ENCODE results near the gene TLE7. TPM values are rescaled to one million over a fixed set of nuclear protein-coding genes. Genes with fewer than 3 reads are reported as not detected.

The TLE7 gene
- total RNA-seq, 1 donor from 2014 or later, result not detected

GRCh38 chr16:71410146-71410545 is 31.7 kb downstream of the TLE7 start:
- Mint-ChIP-seq H3K9me3 (ENCODE audit: unreplicated experiment) (no peaks in the 10 kb centered on the region), H3K4me1 (ENCODE audit: unreplicated experiment) (no peaks in the 10 kb centered on the region), H3K27me3 (ENCODE audit: unreplicated experiment) (peaks cover 7% of the 10 kb centered on the region), H3K36me3 (ENCODE audit: low read depth, unreplicated experiment) (no peaks in the 10 kb centered on the region), H3K27ac (ENCODE audit: unreplicated experiment) (no peak overlapping the region), H3K4me3 (ENCODE audit: unreplicated experiment) (no peak overlapping the region)
- DNase-seq (ENCODE audit: low spot score), result no peak
- no peak for TF ChIP-seq CTCF (IDR thresholded peaks at IDR 0.05; ENCODE audit: unreplicated experiment)

- no peak for DNase-seq (ENCODE audit: low spot score)
- no peak overlapping the region for H3K4me3 Mint-ChIP-seq (ENCODE audit: unreplicated experiment)
- no peak for TF ChIP-seq CTCF (IDR thresholded peaks at IDR 0.05; ENCODE audit: unreplicated experiment)
- no peaks in the 10 kb centered on the region for H3K9me3 Mint-ChIP-seq (ENCODE audit: unreplicated experiment)
- H3K36me3 Mint-ChIP-seq (ENCODE audit: low read depth, unreplicated experiment), result no peaks in the 10 kb centered on the region
- no peaks in the 10 kb centered on the region for H3K4me1 Mint-ChIP-seq (ENCODE audit: unreplicated experiment)
- peaks cover 7% of the 10 kb centered on the region for H3K27me3 Mint-ChIP-seq (ENCODE audit: unreplicated experiment)
- H3K27ac Mint-ChIP-seq (ENCODE audit: unreplicated experiment), result no peak overlapping the region
Measured at GRCh38 chr16:71409011-71409775, 32.7 kb downstream of the TLE7 start.

- Mint-ChIP-seq H3K9me3 (ENCODE audit: unreplicated experiment) (no peaks in the 10 kb centered on the region), H3K4me3 (ENCODE audit: unreplicated experiment) (no peak overlapping the region), H3K27me3 (ENCODE audit: unreplicated experiment) (peaks cover 7% of the 10 kb centered on the region), H3K36me3 (ENCODE audit: low read depth, unreplicated experiment) (no peaks in the 10 kb centered on the region), H3K27ac (ENCODE audit: unreplicated experiment) (no peak overlapping the region), H3K4me1 (ENCODE audit: unreplicated experiment) (no peaks in the 10 kb centered on the region)
- no peak for DNase-seq (ENCODE audit: low spot score)
- no peak for TF ChIP-seq CTCF (IDR thresholded peaks at IDR 0.05; ENCODE audit: unreplicated experiment)
Measured at GRCh38 chr16:71408536-71408935, 33.3 kb downstream of the TLE7 start.

GRCh38 chr16:71407731-71408130 is 34.1 kb downstream of the TLE7 start:
- H3K27me3 Mint-ChIP-seq (ENCODE audit: unreplicated experiment), result peaks cover 7% of the 10 kb centered on the region
- H3K9me3 Mint-ChIP-seq (ENCODE audit: unreplicated experiment), result no peaks in the 10 kb centered on the region
- H3K36me3 Mint-ChIP-seq (ENCODE audit: low read depth, unreplicated experiment), result no peaks in the 10 kb centered on the region
- DNase-seq (ENCODE audit: low spot score), result no peak
- no peak for TF ChIP-seq CTCF (IDR thresholded peaks at IDR 0.05; ENCODE audit: unreplicated experiment)
- no peaks in the 10 kb centered on the region for H3K4me1 Mint-ChIP-seq (ENCODE audit: unreplicated experiment)
- H3K4me3 Mint-ChIP-seq (ENCODE audit: unreplicated experiment), result no peak overlapping the region
- no peak overlapping the region for H3K27ac Mint-ChIP-seq (ENCODE audit: unreplicated experiment)

GRCh38 chr16:71406724-71407123 is 35.1 kb downstream of the TLE7 start:
- peaks cover 8% of the 10 kb centered on the region for H3K27me3 Mint-ChIP-seq (ENCODE audit: unreplicated experiment)

More at GRCh38 chr16:71406724-71407123, 35.1 kb downstream of the TLE7 start:
- no peak for TF ChIP-seq CTCF (IDR thresholded peaks at IDR 0.05; ENCODE audit: unreplicated experiment)
- Mint-ChIP-seq H3K36me3 (ENCODE audit: low read depth, unreplicated experiment) (no peaks in the 10 kb centered on the region), H3K9me3 (ENCODE audit: unreplicated experiment) (no peaks in the 10 kb centered on the region), H3K4me1 (ENCODE audit: unreplicated experiment) (no peaks in the 10 kb centered on the region), H3K27ac (ENCODE audit: unreplicated experiment) (no peak overlapping the region), H3K4me3 (ENCODE audit: unreplicated experiment) (no peak overlapping the region)
- DNase-seq (ENCODE audit: low spot score), result no peak
